Memory B cell (primary cell): Measurements from ENCODE around the gene DEPDC1B.
"Not testable (repeated sequence)": the region's sequence is repeated elsewhere in the genome, so short reads cannot be mapped to it uniquely, and the experiment has no call there.

Source experiments
- ATAC-seq: fragments of 150-1000 bp; cut with Tn5 transposase; 2 replicates; pipeline ENCODE4 v1.10.0; 2021; ENCODE audit warnings: low read depth, mild to moderate bottlenecking, moderate library complexity
- DNase-seq, 2 donors: peaks; one replicate each; pipeline ENCODE4 v3.0.0; 2022; ENCODE audit warnings: low spot score in 2 of 2
- H3K27ac Mint-ChIP-seq: one replicate; pipeline ENCODE4 v1.8.0; 2022; ENCODE audit warnings: mild to moderate bottlenecking, moderate library complexity, mixed read lengths
- H3K27me3 Mint-ChIP-seq: one replicate; pipeline ENCODE4 v1.8.0; 2022; ENCODE audit warnings: mixed read lengths
- H3K36me3 Mint-ChIP-seq: one replicate; pipeline ENCODE4 v1.8.0; 2022; ENCODE audit warnings: mild to moderate bottlenecking, mixed read lengths
- H3K4me1 Mint-ChIP-seq: one replicate; pipeline ENCODE4 v1.8.0; 2022; ENCODE audit warnings: mixed read lengths
- H3K4me3 Mint-ChIP-seq: one replicate; pipeline ENCODE4 v1.8.0; 2022; ENCODE audit warnings: mild to moderate bottlenecking, moderate library complexity, mixed read lengths
- H3K9me3 Mint-ChIP-seq: one replicate; pipeline ENCODE4 v1.8.0; 2022; ENCODE audit warnings: mixed read lengths

Gene DEPDC1B

DNA sequence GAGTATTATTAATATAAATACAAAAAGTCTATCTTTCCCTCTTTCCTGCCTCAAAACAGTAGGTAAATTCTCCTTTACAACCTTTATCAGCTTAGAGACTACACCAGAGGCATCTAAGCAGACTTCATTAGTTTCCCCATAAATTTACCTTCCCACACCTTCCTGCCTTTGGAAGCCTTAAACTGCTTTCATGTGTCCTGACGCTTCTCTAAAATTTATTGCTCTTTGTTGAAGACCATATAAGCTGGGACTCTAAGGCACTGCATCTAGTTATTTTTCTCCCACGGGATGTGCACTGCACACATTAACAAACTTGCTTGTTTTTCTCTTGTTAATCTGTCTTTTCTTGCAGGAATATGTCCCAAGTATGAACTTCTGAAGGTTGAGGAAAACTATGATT, 51.8 kb downstream of the DEPDC1B start:
- Mint-ChIP-seq H3K9me3 (no peaks in the 10 kb centered on the region), H3K36me3 (no peaks in the 10 kb centered on the region), H3K4me1 (peaks cover 2% of the 10 kb centered on the region), H3K4me3 (no peak overlapping the region), H3K27ac (no peak overlapping the region), H3K27me3 (no peaks in the 10 kb centered on the region)
- DNase-seq = no peak
- no peak for ATAC-seq

DNA sequence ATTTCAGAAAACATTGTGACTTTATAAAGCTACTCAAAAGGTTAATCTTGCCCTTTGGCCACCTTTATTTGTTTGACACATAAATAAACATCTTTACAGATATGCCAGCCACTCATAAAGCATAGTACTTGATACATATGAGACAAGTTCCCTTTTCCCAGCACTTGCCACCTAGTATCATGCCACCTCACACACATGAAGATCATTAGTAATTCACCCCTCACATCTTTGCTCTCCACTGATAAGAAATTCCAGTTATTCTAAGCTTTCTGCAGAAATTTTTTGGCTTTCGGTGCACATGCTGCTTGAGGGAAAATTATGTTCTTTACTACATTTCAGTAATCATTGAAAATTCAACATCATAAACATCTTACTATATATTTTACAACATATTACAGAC, 59.1 kb downstream of the DEPDC1B start:
- ATAC-seq = no peak
- Mint-ChIP-seq H3K36me3 (no peaks in the 10 kb centered on the region), H3K27me3 (no peaks in the 10 kb centered on the region), H3K9me3 (no peaks in the 10 kb centered on the region), H3K4me3 (no peak overlapping the region), H3K27ac (no peak overlapping the region), H3K4me1 (no peaks in the 10 kb centered on the region)
- no peak for DNase-seq

DNA sequence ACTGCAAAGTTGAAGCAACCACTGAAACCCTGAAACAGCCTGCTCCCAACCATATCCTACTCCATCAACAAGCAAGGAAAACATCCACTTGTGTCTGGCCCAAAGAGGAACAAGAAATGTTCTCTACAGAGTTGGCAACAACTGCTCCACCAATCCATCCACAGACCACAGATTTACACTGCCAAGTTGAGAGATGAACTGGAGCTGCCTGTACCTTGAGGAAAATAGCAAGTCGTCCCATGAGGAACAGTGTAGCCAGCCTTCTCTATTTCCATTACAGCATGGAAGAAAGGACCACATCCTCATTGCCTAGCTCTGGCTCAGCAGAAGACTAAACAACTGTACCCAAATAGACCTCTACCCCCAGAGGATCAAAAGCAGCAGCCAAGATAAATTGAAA, 60.4 kb downstream of the DEPDC1B start:
- Mint-ChIP-seq H3K4me1 (no peaks in the 10 kb centered on the region), H3K9me3 (no peaks in the 10 kb centered on the region), H3K27me3 (no peaks in the 10 kb centered on the region), H3K27ac (no peak overlapping the region), H3K4me3 (no peak overlapping the region), H3K36me3 (no peaks in the 10 kb centered on the region)
- DNase-seq (no peak), ATAC-seq (no peak)

DNA sequence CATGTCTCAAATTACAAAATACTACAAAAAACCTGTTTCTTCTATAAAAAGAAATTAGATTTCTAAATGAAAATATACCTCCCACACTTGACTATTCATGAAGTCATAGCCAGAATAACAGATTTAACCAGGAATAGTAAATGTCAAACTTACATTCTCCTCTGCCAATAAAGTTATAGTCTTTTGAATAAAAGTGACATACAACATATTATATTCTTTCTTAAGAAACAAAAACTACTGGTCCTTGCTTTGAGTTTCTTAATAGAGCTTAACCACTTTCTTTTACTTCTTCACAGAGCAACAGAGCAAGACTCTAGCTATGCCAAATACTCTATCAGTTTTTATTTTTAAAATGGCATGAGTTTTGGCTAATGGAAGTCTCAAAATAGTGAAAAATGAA, 61.7 kb downstream of the DEPDC1B start:
- H3K4me1 Mint-ChIP-seq = no peaks in the 10 kb centered on the region
- H3K27me3 Mint-ChIP-seq = no peaks in the 10 kb centered on the region
- no peak overlapping the region for H3K27ac Mint-ChIP-seq
- ATAC-seq = no peak
- no peak overlapping the region for H3K4me3 Mint-ChIP-seq
- no peak for DNase-seq
- no peaks in the 10 kb centered on the region for H3K9me3 Mint-ChIP-seq
- no peaks in the 10 kb centered on the region for H3K36me3 Mint-ChIP-seq

DNA sequence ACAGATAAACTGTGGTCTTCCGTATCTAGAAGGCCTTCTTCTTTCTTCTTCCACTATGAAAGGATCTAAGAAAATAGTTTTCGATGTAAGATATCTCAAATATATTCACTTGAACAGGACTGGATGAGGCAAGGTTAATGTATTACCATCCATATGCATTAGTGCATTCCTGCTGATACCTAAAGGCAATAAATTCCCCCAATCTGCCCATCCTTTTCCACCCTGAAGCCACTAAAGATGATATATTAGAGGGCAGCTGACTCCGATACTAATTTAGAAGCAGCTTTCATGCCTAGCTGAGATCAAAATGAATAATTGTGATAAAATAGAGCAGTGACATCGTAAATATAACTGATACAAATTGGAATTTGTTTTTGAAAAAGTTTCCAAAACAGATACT, 63.3 kb downstream of the DEPDC1B start:
- no peaks in the 10 kb centered on the region for H3K36me3 Mint-ChIP-seq

GRCh38 chr5:60636001-60636400, 64.0 kb downstream of the DEPDC1B start:
- no peak overlapping the region for H3K27ac Mint-ChIP-seq
- no peak for DNase-seq
- no peaks in the 10 kb centered on the region for H3K4me1 Mint-ChIP-seq
- H3K9me3 Mint-ChIP-seq = no peaks in the 10 kb centered on the region
- H3K27me3 Mint-ChIP-seq = no peaks in the 10 kb centered on the region
- no peak overlapping the region for H3K4me3 Mint-ChIP-seq
- no peak for ATAC-seq
- no peaks in the 10 kb centered on the region for H3K36me3 Mint-ChIP-seq

More for the DNA sequence above, 63.3 kb downstream of the DEPDC1B start:
- ATAC-seq (no peak), DNase-seq (no peak)
- Mint-ChIP-seq H3K4me3 (no peak overlapping the region), H3K27me3 (no peaks in the 10 kb centered on the region), H3K27ac (no peak overlapping the region), H3K4me1 (no peaks in the 10 kb centered on the region), H3K9me3 (no peaks in the 10 kb centered on the region)

- no peak for ATAC-seq
- Mint-ChIP-seq H3K27me3 (no peaks in the 10 kb centered on the region), H3K36me3 (no peaks in the 10 kb centered on the region), H3K27ac (no peak overlapping the region), H3K9me3 (no peaks in the 10 kb centered on the region), H3K4me1 (no peaks in the 10 kb centered on the region), H3K4me3 (no peak overlapping the region)
- DNase-seq = no peak
Observed at GRCh38 chr5:60634051-60634450, 65.9 kb downstream of the DEPDC1B start.

DNA sequence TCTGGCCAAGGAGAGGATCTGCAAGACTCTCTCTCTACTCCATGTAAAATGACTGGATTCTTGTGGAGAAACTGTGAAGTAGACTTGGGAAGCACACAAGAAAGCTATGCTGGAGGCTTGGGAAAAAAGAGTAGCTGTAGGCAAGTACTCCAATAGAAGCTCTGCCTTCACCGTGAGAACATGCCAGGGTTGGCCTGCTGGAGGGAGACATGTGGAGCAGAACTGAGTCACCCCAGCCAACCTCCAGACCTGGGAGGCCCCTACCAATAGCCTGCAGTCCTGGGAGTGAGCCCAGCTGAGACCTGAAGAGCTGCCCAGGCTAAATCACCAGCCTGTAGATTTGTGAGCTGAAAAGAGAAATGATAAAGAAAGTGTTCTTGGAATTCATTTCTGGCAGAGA, 66.6 kb downstream of the DEPDC1B start:
- ATAC-seq (no peak), DNase-seq (no peak)
- H3K27me3 Mint-ChIP-seq = no peaks in the 10 kb centered on the region
- no peaks in the 10 kb centered on the region for H3K4me1 Mint-ChIP-seq
- H3K36me3 Mint-ChIP-seq = no peaks in the 10 kb centered on the region
- no peaks in the 10 kb centered on the region for H3K9me3 Mint-ChIP-seq
- H3K4me3 Mint-ChIP-seq = no peak overlapping the region
- no peak overlapping the region for H3K27ac Mint-ChIP-seq

GRCh38 chr5:60632153-60632552, 67.8 kb downstream of the DEPDC1B start:
- H3K9me3 Mint-ChIP-seq = no peaks in the 10 kb centered on the region
- H3K4me3 Mint-ChIP-seq = no peak overlapping the region
- H3K36me3 Mint-ChIP-seq = no peaks in the 10 kb centered on the region
- DNase-seq (no peak), ATAC-seq (no peak)
- H3K4me1 Mint-ChIP-seq = no peaks in the 10 kb centered on the region
- H3K27ac Mint-ChIP-seq = no peak overlapping the region
- no peaks in the 10 kb centered on the region for H3K27me3 Mint-ChIP-seq

GRCh38 chr5:60630836-60631235, 69.1 kb downstream of the DEPDC1B start:
- DNase-seq (no peak), ATAC-seq (no peak)
- Mint-ChIP-seq H3K4me1 (no peaks in the 10 kb centered on the region), H3K36me3 (no peaks in the 10 kb centered on the region), H3K4me3 (no peak overlapping the region), H3K27me3 (no peaks in the 10 kb centered on the region), H3K9me3 (no peaks in the 10 kb centered on the region), H3K27ac (no peak overlapping the region)

DNA sequence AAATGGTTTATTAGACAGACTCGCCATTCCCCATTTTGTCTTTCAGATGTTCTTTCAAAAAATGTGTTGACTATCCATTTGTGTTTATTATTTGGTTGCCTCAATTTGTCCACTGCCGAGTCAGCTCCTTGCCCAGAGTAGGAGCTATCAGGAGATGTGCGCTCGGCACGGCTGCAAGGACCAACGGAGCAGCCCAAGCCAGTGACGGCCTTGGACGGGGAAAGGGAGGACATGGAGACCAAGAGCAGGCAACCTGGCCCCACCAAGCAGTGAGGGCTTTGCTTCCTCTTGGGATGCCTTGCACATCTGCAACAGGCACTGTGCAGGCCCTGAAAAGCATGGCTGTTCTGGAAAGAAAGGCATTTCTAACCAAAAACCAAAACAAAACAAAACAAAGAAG, 69.8 kb downstream of the DEPDC1B start:
- Mint-ChIP-seq H3K4me3 (no peak overlapping the region), H3K36me3 (no peaks in the 10 kb centered on the region), H3K4me1 (no peaks in the 10 kb centered on the region), H3K27ac (no peak overlapping the region), H3K27me3 (no peaks in the 10 kb centered on the region), H3K9me3 (peaks cover 2% of the 10 kb centered on the region)
- ATAC-seq = no peak
- DNase-seq = no peak

GRCh38 chr5:60624875-60625274, 75.1 kb downstream of the DEPDC1B start:
- not testable (repeated sequence) for H3K4me3 Mint-ChIP-seq, H3K36me3 Mint-ChIP-seq, H3K27ac Mint-ChIP-seq, ATAC-seq, H3K4me1 Mint-ChIP-seq, H3K27me3 Mint-ChIP-seq, DNase-seq, H3K9me3 Mint-ChIP-seq

DNA sequence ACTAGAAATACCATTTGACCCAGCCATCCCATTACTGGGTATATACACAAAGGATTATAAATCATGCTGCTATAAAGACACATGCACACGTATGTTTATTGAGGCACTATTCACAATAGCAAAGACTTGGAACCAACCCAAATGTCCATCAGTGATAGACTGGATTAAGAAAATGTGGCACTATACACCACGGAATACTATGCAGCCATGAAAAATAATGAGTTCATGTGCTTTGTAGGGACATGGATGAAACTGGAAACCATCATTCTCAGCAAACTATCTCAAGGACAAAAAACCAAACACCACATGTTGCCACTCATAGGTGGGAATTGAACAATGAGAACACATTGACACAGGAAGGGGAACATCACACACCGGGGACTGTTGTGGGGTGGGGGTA, 79.2 kb downstream of the DEPDC1B start:
- not testable (repeated sequence) for H3K27me3 Mint-ChIP-seq, ATAC-seq, DNase-seq, H3K4me3 Mint-ChIP-seq, H3K36me3 Mint-ChIP-seq, H3K9me3 Mint-ChIP-seq, H3K27ac Mint-ChIP-seq, H3K4me1 Mint-ChIP-seq

- no peak overlapping the region for H3K27ac Mint-ChIP-seq
- DNase-seq (no peak), ATAC-seq (no peak)
- H3K9me3 Mint-ChIP-seq = no peaks in the 10 kb centered on the region
- no peaks in the 10 kb centered on the region for H3K36me3 Mint-ChIP-seq
- no peak overlapping the region for H3K4me3 Mint-ChIP-seq
- H3K27me3 Mint-ChIP-seq = no peaks in the 10 kb centered on the region
- peaks cover 5% of the 10 kb centered on the region for H3K4me1 Mint-ChIP-seq
Observed at GRCh38 chr5:60613826-60614225, 86.1 kb downstream of the DEPDC1B start.

DNA sequence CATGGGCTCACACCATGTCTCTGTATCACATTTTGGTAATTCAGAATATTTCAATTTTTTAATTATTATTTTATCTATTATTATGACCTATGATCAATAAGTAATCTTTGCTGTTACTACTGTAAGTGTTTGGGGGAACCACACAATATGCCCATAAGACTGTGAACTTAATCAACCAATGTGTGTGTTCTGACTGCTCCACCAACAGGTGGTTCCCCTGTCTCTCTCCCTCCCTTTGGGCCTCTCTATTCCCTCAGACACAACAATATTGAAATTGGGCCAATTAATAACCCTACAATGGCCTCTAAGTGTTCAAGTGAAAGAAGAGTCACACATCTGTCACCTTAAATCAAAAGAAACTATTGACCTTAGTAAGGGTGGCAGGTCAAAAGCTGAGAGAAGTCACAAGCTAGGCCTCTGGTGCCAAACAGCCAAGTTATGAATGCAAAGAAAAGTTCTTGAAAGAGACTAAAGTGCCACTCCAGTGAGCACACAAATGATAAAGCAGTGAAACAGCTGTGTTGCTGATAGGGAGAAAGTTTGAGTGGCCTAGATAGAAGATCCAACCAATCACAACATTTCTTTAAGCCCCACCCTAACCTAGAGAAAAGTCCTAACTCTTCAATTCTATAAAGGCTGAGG, 88.7 kb downstream of the DEPDC1B start:
- no peaks in the 10 kb centered on the region for H3K9me3 Mint-ChIP-seq
- H3K4me3 Mint-ChIP-seq = no peak overlapping the region
- H3K4me1 Mint-ChIP-seq = peaks cover 5% of the 10 kb centered on the region
- H3K27me3 Mint-ChIP-seq = no peaks in the 10 kb centered on the region
- no peak overlapping the region for H3K27ac Mint-ChIP-seq
- no peaks in the 10 kb centered on the region for H3K36me3 Mint-ChIP-seq
- ATAC-seq (no peak), DNase-seq (no peak)
